Activated T-cell treated with anti-CD3 and anti-CD28 coated beads for 24 hours (primary cell): ENCODE data around the gene SNAI3.
A peak's percentile ranks its signal among the peaks of the same experiment; 100 is the strongest.

Experiments
- DNase-seq: peaks from one replicate; pipeline ENCODE4 v3.0.0-alpha.2; 2020; ENCODE audit warnings: low read depth

SNAI3 gene

DNA sequence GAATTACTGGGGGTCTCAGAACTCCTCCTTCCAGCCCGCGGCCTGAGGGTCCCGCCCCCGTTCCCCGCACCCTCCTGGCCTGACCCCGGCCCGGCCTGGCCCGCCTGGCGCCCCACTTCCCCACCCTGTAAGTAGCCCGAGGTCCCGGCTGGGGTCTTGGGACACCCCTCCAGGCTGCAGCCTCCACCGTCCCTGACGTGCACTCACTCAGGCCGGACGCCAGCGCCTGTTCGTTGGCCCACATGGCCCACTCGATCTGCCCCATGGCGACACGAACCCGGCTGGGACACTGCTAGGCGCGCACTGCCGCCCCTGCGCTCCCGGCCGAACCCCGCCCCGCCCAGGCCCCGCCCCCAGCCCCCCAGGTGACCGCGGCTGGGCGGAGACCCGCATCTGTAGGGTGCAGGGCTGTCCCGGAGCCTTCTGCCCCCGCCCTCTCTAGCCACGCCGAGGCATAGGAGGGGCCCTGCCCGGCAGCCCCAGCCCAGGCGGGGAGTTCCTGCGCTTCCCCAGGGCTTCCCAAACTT, 35.5 kb downstream of the SNAI3 start, which contains the start of gene CYBA:
CYBA (minus strand) TSS at position 305 of the 527 bp plus-strand sequence; CDS start at position 265, 40 bp downstream.
- DNase-seq = peak; percentile 77

DNA sequence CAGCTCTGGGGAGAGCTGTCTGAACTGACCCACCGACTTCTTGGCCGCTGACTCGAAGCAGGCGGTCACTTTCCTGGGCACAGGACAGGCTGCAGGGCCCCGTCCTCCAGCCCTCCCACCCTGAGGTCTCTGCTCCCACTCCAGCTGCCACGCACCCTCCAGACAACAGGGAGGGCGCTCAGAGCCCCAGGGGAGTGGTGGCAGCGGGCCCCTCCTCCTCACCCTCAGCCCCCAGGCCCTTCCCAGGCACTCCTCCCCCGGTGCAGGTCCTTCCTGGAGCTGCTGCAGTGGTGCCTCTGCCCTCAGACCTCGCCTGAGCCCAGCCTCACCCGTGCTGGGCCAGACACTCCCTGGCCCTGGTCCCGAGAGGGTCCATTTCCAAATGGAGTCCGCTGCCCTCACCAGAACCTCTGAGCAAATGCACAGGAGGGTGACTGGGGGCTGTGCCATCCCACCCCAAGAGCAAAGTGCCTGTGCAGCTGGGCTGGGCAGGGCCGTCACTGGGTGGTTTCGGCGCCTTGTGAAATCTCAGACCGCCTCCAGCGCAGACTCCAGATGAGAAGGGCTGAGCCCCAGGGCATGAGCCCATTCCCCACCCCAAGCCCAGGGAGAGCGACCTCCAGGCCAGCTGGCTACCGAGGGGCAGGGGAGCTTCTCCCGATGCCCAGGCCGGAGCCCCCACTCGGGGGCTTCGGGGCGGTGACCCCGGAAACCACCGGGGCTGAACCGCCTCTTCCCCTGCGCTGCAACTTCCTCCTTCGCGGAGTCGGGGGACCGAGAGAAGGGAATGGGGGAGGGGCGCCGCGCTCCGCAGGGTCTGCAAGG, 36.2 kb downstream of the SNAI3 start:
- no peak for DNase-seq

DNA sequence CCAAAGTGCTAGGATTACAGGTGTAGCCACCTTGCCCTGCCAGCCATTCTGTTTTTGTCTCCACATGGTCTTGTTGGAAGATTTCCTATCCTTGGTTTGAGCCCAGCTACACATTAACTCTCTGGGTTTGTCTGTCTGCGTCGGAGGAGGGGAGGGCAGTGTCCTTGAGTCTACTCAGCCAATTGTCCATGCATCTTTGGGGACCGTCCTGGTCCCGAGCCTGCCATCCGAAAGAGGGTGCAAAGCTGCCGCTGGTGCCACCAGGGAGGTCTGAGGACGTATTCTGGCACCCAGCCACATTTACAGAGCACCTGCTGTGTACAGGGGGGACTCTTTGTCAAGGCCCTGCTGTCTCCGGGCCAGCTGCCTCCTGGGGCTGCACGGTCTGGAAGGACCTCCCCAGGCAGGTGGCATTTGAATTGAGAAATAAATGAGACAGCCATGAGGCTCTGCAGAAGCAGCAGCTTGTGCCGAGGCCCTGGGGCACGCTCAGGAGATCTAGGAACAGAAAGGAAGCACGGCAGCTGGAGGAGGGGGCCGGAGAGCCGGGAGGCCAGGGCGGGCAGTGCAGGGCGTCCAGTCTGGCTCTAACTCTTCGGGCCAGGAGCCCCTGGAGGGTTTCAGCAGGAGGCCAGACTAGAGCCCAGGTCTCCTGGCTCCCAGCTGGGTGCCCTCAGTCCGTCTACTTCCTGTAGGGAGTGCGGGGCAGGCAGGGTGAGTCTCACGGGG, 36.9 kb downstream of the SNAI3 start:
- DNase-seq = no peak

DNA sequence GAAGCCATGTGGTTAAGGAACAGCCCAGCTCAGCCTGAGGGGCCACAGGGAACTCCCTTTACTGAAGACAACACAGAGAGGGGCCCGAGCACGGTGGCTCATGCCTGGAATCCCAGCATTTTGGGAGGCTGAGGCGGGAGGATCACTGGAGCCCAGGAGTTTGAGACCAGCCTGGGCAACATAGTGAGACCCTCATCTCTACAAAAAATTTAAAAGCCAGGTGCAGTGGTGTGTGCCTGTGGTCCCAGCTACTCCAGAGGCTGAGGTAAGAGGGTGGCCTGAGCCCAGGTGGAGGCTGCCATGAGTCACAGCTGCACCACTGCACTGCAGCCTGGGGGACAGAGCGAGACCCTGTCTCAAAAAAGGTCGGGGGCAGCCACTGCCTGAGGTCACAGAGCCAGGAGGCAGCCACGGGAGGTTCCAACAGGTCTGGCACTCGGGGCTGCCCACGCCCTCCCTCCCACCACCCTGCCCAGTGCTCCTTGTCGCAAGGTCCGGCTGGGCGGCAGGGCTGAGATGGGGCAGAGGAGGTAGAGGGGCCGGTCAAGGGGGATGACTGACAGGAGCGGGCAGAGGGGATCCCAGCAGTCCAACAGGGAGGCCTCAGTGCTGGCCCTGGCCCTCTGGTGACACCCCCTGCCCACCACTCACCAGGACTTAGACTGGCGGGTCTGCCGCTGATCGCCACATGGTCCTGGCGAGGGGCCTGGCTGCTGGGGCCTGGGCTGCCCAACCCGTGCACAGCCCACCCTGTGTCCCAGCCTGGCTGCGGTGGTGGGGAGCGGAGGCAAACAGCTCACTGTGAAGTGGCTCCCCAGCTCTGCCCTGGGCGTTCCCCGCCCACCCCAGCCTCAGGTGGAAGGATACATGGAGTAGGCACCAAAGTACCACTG, 38.9 kb downstream of the SNAI3 start:
- DNase-seq = no peak

DNA sequence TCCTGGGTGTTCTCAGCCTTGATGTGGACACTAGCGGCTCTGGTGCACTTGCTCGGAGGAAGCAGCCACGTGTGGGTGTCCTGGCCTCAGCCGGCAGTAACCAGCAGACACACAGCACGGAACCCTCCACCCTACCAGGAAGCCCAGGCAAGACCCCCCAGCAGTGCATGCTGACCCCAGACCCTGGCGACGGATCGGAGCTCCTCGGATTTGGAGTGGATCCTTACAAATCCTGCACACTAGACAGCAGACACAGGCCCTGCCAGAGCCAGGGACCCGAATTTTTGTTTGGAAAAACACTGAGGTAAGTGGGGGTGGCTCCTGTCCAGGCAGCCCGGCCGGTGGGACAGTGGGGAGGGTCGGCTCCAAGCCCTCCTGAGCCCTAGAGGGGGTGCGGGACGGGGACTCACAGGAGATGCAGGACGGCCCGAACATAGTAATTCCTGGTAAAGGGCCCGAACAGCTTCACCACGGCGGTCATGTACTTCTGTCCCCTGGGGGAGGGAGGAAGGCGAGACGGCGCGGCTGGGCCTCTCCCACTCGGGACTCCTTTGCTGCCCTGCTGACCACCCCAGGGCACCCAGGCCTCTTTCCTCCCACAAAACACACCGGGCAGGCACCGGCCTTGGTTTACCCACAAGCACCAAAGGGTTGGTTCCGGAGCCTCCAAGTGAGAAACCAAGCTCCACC, 39.8 kb downstream of the SNAI3 start:
- DNase-seq = no peak

DNA sequence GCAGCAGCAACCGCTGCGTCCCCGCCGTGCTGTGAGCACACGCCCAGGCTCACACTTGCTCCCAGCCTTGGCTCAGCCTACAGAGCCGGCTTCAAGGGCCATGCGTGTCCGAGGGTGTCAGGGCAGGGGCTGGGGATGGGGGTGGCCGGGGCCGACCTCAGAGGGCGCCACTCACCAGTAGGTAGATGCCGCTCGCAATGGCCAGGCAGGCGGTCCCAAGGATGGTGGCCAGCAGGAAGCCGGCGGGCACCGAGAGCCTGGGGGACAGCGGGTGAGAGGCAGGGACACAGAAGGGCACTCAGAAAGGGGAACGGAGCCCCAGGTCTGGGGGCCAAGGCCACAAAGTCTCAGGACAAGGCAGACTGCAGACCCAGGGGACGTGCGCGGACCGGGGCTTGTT, 40.4 kb downstream of the SNAI3 start:
- no peak for DNase-seq

DNA sequence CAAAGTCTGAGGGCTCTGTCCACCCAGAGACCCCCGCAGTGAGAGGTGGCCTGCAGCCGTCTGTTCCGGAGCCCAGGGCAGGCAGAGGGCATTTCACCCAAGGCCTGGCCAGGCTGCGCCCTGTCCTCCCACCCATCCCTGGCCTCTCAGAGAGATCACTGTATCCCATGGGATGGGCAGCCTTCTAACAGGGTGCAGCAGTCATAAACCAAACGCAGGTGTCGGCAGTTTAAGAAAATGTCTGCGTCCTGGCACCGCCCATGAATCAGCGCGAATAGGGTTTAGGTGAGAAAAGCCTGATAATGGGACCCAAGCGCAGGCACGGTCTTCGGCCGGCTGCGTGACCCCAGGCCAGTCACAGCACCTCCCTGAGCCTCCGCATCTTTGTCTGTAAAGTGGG, 40.9 kb downstream of the SNAI3 start:
- DNase-seq = no peak

DNA sequence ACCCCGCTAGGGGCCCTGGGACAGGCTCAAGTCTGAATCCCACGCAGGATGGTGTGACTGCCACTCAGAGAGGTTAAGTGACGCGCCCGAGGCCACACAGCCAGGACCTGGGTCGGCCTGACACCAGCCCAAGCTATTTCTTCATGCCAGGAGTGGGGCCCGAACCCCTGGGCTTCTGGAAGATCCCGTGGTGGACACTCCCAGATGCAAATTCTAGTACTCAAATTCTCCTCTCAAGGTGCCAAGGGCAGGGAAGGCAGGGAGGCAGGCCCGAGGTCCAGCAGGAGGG, 42.7 kb downstream of the SNAI3 start:
- DNase-seq = no peak

DNA sequence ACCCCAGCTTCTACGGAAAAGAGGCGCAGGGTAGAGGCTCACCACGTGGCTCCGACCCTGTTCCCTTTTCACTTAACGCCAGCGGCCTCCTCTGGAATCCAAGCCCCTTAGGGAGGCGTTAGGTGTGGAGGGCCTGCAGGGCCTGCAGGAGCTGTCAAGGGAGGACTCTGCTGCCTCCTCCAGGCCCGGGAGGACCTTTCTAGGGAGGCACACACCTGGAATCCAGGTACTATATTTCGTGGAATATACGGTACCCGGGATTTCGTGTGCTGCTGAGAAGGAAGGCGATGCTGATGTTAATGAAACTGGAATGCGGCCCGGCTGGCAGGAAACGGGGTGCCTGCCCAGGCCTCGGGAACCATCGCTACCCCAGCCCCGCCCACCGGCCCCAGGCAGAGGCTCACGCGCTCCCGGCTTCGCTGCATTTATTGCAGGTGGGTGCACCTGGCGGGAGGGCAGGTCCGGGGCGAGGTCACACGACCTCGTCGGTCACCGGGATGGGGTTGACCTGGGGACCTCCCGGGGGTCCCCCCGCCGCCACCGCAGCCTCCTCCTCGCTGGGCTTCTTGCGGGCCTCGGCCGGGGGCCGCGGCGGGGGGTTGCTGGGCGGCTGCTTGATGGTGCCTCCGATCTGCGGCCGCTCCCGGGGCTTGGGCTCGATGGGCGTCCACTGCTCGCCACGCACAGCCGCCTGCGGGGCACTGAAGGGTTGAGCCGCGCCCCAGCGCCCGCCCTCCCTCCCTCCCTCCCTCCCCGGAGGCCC, 43.2 kb downstream of the SNAI3 start:
- DNase-seq = no peak

DNA sequence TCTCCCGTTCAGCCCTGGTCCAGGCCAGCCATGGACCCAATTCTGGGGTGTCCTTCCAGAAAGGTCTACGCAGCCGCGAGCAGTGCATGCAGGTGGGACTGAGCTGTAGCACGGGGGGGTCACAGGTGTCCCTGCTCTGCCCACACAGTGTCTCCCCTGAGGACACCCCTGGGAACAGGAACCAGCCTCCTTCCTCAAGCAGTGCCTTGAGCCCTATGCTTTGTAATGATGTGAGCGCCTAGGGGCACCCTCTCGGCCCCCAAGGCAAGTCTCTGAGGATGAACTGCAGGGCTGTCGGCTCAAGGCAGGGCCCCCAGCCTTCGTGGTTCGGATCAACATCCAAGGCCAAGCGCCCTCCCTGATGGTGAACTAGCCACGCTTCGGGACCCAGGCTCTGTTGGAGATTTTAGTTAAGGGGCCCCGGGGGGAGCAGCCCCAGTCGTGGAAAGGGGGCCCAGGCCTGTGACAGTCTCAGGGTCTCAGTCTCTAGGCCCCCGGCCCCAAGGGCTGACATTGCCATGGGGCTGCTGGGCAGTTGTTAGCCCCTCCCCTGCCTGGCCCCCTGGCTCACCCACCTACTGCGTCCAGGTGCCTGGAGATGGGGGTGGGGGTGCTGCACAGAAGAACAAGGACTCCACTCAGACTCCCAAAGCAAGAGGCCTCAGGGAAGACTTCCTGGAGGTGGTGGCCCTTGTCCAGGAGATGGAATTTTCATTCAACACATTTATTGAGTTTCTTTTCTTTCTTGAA, 45.6 kb downstream of the SNAI3 start:
- no peak for DNase-seq

DNA sequence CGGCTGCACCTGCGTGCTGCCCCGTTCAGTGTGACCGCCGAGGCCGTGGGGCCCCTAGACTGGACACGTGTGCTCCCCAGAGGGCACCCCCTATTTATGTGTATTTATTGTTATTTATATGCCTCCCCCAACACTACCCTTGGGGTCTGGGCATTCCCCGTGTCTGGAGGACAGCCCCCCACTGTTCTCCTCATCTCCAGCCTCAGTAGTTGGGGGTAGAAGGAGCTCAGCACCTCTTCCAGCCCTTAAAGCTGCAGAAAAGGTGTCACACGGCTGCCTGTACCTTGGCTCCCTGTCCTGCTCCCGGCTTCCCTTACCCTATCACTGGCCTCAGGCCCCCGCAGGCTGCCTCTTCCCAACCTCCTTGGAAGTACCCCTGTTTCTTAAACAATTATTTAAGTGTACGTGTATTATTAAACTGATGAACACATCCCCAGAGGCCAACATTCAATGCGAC, 46.2 kb downstream of the SNAI3 start:
- no peak for DNase-seq

DNA sequence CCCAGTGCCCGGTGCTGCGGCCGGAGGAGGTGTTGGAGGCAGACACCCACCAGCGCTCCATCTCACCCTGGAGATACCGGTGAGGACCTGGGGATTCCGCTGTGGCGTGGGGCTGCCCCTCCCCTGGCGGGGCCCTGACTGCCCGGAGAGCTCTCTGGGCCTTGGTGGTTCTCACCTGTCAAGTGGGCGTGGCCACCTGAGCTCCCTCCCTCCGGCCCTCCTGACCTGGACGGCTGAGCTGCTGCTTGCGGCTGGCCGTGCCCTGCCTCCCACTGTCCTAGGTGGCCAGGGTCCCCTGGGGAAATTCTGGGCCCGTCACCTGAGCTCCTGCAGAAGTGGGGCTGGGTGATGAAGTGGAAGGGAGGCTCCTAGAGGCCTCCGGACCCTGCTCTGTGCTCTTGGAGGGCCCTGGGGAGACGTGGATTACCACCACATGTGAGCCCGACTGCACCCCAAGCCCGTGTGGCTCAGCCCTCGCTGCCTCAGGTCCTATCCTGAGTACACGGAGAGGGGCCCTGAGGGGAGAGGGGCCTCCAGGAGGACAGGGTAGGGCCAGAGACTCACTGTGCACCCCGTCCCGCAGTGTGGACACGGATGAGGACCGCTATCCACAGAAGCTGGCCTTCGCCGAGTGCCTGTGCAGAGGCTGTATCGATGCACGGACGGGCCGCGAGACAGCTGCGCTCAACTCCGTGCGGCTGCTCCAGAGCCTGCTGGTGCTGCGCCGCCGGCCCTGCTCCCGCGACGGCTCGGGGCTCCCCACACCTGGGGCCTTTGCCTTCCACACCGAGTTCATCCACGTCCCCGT, 46.9 kb downstream of the SNAI3 start:
- DNase-seq = no peak

DNA sequence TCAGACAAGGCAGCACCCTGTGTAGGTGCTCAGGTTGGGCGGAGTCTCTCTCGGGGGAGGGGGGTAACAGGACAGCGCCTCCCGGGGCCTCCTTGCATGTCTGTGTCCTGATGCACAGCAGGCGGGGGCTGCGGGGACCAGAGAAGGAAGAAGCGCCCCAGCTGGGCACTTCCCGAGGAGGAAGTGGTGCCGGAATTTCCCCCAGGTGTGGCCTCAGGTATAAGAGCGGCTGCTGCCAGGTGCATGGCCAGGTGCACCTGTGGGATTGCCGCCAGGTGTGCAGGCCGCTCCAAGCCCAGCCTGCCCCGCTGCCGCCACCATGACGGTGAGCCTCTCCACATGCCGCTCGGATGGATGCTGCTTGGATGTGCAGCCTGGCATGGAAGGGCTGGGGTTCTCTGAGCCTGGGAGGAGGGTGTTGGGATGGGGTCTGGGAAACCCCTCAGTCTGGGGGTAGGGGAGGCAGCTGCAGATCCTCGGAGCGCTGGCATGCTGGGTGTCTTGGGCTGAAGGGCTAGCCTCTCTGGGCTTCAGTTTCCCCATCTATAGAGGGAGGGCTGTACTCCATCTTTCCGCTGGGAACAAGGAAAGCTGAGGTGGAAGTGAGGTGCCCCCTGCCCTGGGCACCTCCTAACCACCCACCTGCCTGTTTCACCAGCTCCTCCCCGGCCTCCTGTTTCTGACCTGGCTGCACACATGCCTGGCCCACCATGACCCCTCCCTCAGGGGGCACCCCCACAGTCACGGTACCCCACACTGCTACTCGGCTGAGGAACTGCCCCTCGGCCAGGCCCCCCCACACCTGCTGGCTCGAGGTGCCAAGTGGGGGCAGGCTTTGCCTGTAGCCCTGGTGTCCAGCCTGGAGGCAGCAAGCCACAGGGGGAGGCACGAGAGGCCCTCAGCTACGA, 47.7 kb downstream of the SNAI3 start, which contains the start of gene IL17C:
IL17C (plus strand) TSS at position 250 of the 908 bp plus-strand sequence; CDS start at position 320, 70 bp downstream.
- DNase-seq = no peak

DNA sequence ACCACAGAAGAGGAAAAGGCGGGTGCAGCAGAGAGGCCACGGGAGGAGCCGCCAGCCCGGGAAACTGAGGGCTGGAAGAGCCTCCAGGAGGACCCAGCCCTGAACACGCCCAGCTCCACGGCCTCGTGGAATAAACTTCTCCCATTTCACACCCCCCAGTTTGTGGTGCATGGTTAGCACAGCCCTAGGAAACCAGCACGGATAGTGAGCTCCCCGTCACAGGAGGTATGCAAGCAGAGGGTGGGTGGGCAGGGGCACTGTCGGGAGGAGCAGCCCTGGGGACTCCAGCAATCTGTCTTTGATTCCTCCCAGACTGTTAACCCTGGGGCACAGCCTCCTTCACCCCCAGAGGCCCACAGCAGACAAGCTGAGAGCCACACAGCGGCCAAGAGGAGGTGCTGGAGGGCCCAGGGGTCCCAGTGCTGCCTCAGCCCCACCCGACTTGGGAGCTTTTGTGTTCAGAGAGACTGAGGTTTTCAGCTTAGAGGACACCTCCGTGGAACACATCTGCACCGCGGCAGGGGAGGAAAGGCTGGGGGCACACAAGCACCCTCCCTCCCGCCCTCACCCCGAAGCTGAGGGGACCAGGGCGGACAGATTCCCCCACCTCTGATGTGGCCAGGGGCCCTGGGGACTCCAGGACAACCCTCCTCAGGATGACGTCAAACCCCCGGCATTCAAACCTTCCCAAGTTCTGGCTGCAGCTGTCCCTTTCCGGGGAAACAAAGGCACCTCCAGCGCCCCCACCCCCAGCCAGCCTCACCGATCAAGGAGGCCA, 49.6 kb downstream of the SNAI3 start:
- no peak for DNase-seq

DNA sequence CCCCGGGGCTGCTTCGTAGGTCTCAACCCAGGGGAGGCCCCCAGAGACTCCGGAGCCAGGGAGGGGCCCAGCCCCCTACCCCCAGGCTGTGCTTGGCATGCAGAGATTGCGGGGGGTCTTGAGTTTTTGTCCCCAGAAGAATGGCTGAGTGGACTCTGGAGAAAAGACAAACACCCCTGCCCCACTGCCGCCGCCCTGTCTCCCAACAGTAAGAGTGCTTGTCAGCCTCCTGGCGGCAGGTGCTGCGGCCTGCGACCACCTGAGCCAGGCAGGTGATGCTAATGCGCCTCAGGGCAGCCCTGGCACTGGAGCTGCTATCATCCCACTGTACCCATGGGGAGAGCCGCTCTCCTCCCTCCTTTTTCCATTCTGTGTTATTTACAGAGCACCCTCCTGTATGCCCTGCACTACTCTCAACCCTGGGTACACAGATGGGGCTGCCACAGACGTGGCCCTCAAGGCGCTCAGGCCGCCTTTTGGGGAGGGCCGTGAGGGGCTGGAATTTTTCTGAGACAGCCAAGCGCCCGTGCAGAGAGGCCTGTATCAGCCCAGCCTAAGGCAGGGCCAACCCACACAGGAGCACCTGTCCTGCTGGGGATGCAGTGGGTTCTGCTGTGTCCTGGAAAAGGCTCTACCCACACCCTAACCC, 50.5 kb downstream of the SNAI3 start:
- no peak for DNase-seq

DNA sequence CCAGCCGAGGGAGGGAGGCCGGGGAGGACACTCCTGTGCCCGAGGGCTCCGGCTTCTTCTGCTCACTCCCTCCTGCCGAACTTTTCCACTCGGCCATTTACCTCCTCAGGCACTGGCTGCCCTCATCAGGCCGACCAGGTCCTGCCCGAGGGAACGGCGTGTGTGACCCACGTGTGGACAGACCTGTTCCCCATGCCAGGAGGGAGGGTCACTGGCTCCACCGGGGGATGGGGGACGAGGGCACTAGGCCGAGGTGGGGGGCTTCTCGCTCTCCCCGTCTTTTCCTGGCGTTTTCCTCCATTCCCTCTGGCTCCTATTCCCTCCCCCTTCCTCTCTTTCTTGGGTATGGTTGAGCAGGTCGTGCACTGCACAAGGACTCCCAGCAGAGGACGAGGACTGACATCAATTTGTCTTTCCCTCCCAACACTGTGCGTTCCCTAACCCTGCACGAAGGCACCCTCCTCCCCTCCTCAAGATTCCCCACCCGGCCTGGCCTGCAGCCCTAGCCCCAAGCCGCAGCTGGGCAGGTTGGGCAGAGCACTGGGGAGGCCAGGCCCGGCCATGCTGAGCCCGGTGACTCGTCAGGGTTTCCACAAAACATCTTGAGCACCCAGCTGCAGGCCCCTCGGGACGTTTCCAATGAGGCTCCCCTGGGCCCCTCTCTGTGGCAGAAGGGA, 51.2 kb downstream of the SNAI3 start:
- DNase-seq = no peak
